Measurements from ENCODE around the gene WWOX.

Gene WWOX

DNA sequence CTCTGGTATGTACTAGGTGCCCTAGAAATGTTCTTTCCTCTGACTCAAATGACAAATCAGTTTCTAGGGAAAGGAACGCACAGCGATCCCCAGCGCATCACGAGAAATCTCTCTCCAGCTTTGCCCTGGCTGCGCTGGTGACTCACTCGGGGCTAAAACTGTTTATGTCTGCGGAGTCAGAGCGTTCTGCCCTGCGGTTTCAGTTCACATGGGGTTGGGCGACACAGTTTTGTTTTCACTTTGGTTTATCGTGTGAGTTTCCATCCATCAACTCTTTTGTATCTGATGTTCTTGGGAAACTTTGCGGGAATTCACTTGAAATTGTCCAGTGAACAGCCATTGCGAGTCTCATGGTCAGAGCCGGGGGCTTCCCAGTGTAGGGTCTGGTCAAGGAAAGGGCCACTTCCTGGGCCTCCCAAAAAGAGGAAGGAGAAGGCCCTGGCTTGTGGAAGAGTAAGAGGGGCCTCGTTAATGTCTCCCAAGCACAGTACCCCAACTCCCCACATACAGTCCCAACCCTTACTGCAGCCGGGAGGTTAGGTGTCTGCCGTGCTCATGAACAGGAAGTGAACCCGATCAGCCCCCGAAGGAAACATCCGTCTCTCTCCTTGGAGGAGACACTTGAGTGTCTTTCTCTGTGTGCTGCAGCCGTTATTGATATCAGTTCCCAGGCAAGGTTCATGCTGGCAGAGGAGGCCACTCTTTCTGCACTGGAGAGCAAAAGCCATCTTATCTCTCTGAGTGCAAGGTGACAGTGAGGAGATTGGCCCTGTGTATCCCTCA, 643.2 kb downstream of the WWOX start:
- no peak for DNase-seq (ENCODE audit: extremely low read depth, low read depth)
- TF ChIP-seq, protein P1, sequence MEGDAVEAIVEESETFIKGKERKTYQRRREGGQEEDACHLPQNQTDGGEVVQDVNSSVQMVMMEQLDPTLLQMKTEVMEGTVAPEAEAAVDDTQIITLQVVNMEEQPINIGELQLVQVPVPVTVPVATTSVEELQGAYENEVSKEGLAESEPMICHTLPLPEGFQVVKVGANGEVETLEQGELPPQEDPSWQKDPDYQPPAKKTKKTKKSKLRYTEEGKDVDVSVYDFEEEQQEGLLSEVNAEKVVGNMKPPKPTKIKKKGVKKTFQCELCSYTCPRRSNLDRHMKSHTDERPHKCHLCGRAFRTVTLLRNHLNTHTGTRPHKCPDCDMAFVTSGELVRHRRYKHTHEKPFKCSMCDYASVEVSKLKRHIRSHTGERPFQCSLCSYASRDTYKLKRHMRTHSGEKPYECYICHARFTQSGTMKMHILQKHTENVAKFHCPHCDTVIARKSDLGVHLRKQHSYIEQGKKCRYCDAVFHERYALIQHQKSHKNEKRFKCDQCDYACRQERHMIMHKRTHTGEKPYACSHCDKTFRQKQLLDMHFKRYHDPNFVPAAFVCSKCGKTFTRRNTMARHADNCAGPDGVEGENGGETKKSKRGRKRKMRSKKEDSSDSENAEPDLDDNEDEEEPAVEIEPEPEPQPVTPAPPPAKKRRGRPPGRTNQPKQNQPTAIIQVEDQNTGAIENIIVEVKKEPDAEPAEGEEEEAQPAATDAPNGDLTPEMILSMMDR (IDR thresholded peaks at IDR 0.05; ENCODE audit: low read depth, low read length) = no peak

DNA sequence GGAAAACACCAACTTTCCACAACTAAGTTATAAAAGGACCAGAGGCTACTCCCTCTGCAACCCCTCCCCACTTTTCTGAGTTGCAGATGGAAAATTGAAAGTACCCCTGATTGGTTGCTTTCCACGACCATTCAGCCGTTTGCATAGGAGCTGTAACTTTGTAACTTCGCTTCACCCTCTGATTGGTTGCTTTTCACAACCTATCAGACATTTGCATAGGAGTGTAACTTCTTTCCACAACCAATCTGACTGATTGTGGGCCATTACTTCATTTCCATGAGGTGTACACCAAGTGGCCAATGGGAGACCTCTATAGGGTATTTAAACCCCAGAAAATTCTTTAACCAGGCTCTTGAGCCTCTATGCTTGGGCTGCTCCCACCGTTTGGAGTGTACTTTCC, 644.1 kb downstream of the WWOX start:
- DNase-seq (ENCODE audit: extremely low read depth, low read depth) = no peak

DNA sequence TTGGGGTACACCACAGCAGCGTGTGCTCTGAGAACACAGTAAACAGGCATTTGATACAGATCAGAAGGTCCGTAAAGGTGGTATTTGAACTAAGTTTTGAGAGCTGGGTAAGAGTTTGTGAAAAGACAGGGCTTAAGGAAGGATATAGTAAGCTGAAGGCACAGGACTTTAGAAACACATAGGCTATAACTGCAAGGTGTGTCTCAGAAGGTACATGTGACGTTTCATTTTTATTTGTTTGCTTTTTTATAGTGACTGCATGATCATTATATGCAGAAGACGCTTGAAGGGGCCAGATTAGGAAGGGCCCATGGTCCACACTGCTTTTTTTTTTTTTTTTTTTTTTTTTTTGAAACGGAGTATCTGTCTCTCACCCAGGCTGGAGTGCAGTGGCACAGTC, 644.6 kb downstream of the WWOX start:
- TF ChIP-seq, protein P1 (IDR thresholded peaks at IDR 0.05; ENCODE audit: low read depth, low read length) = no peak
- DNase-seq (ENCODE audit: extremely low read depth, low read depth) = no peak

More for the DNA sequence above, 644.1 kb downstream of the WWOX start:
- TF ChIP-seq, protein P1 (IDR thresholded peaks at IDR 0.05; ENCODE audit: low read depth, low read length) = no peak

DNA sequence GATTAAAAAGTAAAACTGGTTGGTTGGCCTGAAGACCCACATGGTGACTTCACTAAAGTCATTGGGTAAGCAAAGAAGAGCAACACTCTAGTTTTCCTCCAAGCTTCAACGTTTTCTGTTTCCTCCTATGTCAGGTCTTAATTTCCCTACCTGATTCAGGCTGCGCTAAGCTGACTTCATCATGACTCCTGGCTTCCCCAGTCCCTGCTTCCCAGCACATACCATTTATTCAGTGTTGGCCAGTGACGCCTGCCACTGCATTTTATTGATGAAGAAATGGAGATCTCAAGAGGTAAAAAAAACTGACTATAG, 645.3 kb downstream of the WWOX start:
- TF ChIP-seq, protein P1 (IDR thresholded peaks at IDR 0.05; ENCODE audit: low read depth, low read length) = no peak
- DNase-seq (ENCODE audit: extremely low read depth, low read depth) = no peak

DNA sequence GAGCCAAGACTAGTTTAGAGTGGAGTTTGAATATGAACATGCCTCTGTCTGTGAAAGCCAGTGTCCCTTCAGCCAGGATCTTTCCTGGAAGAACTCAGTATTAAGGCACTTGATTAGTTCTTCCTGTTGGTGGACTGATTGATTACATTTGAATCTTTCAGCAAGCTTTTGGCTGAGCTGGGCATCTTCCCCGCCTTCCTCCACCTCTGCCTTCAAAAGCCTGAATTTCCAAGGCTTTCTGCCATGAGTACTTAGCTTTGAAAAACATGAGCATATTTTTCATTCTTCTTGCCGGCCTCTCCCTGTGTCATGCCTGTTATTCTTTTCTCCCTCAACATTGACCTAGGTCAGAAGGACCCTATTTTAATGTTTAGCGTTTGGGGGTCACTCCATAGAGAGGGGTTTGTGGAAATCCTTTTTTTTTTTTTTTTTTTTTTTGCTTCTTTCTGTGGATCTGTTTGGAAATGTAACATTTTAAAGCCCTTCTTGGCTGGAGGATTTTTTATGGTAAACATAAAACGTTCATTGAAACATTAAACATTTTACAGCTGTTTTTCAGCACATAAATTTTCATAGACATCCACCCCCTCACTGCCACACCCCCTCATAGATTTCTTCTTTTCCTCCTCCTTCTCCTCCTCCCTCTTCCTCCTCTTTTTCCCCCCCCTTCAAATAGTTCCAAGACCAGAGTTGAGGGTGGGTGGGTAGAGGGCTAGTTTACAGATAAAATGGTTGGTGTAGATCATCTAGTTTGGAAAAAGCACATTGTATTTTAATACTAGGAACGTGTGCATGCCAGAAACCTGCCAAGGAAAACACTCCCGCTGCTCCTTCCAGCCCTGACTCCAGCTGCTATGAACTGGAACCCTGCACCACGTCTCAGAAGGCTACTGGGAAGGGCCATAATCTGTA, 645.9 kb downstream of the WWOX start:
- no peak for DNase-seq (ENCODE audit: extremely low read depth, low read depth)
- TF ChIP-seq, protein P1 (IDR thresholded peaks at IDR 0.05; ENCODE audit: low read depth, low read length) = no peak

DNA sequence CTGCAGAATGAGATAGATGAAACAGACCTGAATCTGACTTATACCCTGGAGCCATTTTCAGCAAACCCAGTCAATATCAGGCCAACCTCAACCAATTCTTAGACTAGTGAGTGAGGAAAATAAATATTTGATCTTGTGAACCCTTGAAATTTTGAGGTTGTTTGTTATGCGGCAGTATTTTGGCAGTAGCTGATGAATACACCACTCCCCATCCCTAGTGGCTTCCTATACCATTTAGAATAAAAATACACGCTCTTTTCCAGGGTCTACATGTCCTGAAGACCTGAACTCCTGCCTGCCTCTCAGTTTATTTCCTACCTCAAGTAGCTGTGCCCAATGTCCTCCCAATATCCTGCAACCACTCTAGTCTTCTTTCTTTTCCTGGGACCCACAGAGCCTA, 647.3 kb downstream of the WWOX start:
- DNase-seq (ENCODE audit: extremely low read depth, low read depth) = no peak

More for the DNA sequence above, 647.3 kb downstream of the WWOX start:
- TF ChIP-seq, protein P1 (IDR thresholded peaks at IDR 0.05; ENCODE audit: low read depth, low read length) = no peak
